T-cell (primary cell): ENCODE results near the gene MOB4. TPM values are rescaled to one million over a fixed set of nuclear protein-coding genes. Genes with fewer than 3 reads are reported as not detected.
A peak's percentile ranks its signal among the peaks of the same experiment; 100 is the strongest.

Source experiments
- ATAC-seq, 4 experiments: fragments of 200-7000 bp in 3 of 4; fragments of 150-1000 bp in 1 of 4; cut with Tn5 transposase; replicated peaks in 1 of 4; 1 replicate in 3 of 4; 2 replicates in 1 of 4; pipeline ENCODE4 v1.10.0; 2021; ENCODE audit warnings: moderate library complexity in 3 of 4, mild to moderate bottlenecking in 2 of 4, moderate number of reproducible peaks in 1 of 4
- CTCF ChIA-PET, 2 donors: fragments of 300-600 bp; sonication (Branson Sonifier 250); formaldehyde crosslinking; loops; one replicate each; lab custom pipeline; 2022; ENCODE audit warnings: antibody characterized with exemption in 2 of 2; lab: Charles Lee
- POLR2A ChIA-PET, 2 donors: fragments of 300-600 bp; sonication (Branson Sonifier 250); formaldehyde crosslinking; loops; one replicate each; lab custom pipeline; 2022; ENCODE audit warnings: antibody characterized with exemption in 2 of 2; lab: Charles Lee
- DNase-seq, 35 experiments: peaks; one replicate each; pipeline versions ENCODE4 v3.0.0 to v3.0.0-alpha.2; 2013 to 2023
- H3K27ac ChIP-seq: one replicate; pipeline ENCODE4 v1.5.1; 2013; ENCODE audit warnings: low read length
- H3K27me3 ChIP-seq, 2 experiments: replicated peaks in 1 of 2; 1 replicate in 1 of 2; 2 replicates in 1 of 2; pipeline versions ENCODE4 v1.6.1 to v1.7.0; 2013; ENCODE audit warnings: low read length in 1 of 2, mixed read lengths in 1 of 2; ENCODE audit not compliant: control insufficient read depth in 2 of 2, insufficient read depth in 2 of 2; ENCODE audit errors: extremely low read depth in 1 of 2
- H3K36me3 ChIP-seq, 2 donors: 1 replicate in 1 of 2; 2 replicates in 1 of 2; pipeline versions ENCODE4 v1.6.1 to v1.7.0; 2013; ENCODE audit warnings: low read length in 1 of 2; ENCODE audit not compliant: control insufficient read depth in 2 of 2, insufficient read depth in 1 of 2; ENCODE audit errors: extremely low read depth in 1 of 2
- H3K4me1 ChIP-seq, 2 experiments: 1 replicate in 1 of 2; 2 replicates in 1 of 2; pipeline versions ENCODE4 v1.6.1 to v1.7.0; 2013; ENCODE audit warnings: low read length in 2 of 2, mixed read lengths in 1 of 2; ENCODE audit not compliant: insufficient read depth in 2 of 2, control insufficient read depth in 1 of 2; ENCODE audit errors: extremely low read depth in 1 of 2
- H3K4me3 ChIP-seq, 2 donors: 1 replicate in 1 of 2; 2 replicates in 1 of 2; pipeline versions ENCODE4 v1.5.1 to v1.7.0; 2013; ENCODE audit warnings: mild to moderate bottlenecking in 2 of 2, low read length in 1 of 2, moderate library complexity in 1 of 2; ENCODE audit not compliant: control insufficient read depth in 1 of 2; ENCODE audit errors: extremely low read depth in 1 of 2
- H3K9me3 ChIP-seq: 2 replicates; pipeline ENCODE4 v1.7.0; 2013
- H3K27ac Mint-ChIP-seq, 2 donors: one replicate each; pipeline ENCODE4 v1.8.0; 2020 to 2021; ENCODE audit warnings: mild to moderate bottlenecking in 2 of 2, mixed read lengths in 2 of 2
- H3K27me3 Mint-ChIP-seq, 2 donors: one replicate each; pipeline ENCODE4 v1.8.0; 2021 to 2022; ENCODE audit warnings: mixed read lengths in 2 of 2
- H3K36me3 Mint-ChIP-seq: one replicate; pipeline ENCODE4 v1.8.0; 2021; ENCODE audit warnings: mixed read lengths
- H3K4me1 Mint-ChIP-seq, 3 donors: one replicate each; pipeline ENCODE4 v1.8.0; 2020 to 2022; ENCODE audit warnings: mixed read lengths in 3 of 3, mild to moderate bottlenecking in 1 of 3
- H3K4me3 Mint-ChIP-seq, 3 donors: one replicate each; pipeline ENCODE4 v1.8.0; 2020 to 2022; ENCODE audit warnings: mild to moderate bottlenecking in 3 of 3, mixed read lengths in 3 of 3, moderate library complexity in 3 of 3
- H3K9me3 Mint-ChIP-seq, 3 donors: one replicate each; pipeline ENCODE4 v1.8.0; 2020 to 2022; ENCODE audit warnings: mixed read lengths in 3 of 3
- WGBS: methylation state at CpG from one replicate; pipeline ENCODE4 v1.1.5; 2013; ENCODE audit warnings: missing lambda C conversion rate; ENCODE audit not compliant: insufficient coverage; 5-methylcytosine and 5-hydroxymethylcytosine counted together
- total RNA-seq, 35 experiments: library from RNA in 6 of 35; stranded (reverse) in 6 of 35; fragments of 120-200 nt in 1 of 35; gene quantifications; one replicate each; pipeline versions ENCODE4 v1.2.1 to v1.2.4 and lab custom pipeline; 2013 to 2026

Gene MOB4
- total RNA-seq, 5 donors from 2014 or later (not counting 1 experiment from before 2014, with no cell fraction given) = 16.6 to 20.2 (median 17.7) TPM

DNA sequence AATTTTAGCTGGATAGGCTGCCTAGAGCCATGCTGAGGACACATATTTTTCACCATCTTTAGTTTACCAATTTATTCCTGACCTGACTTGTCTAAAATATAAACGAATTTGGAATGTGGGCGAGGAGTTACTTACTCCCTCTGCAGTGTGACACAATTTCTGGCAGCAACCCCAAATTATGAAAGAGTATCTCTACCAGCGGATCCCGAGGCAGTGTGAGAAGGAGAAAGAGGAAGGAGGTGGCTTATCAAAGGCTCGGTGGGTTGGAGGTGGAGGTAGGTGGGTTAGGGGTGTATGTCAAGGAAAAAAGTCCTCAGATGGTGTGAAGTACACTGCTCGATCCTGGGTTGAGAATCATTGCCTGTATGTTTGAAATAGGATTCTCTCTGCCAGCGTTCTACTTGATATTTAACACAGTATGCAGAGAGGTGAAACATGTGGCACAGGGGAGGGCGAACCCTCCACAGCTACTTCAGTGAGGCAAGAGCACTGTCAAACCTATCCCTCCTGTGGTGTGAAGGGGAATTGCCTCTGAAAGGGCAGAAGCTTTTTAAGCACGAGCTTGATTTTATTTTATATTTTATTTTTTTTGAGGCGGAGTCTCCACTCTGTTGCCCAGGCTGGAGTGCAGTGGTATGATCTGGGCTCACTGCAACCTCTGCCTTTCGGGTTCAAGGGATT is 83.6 kb downstream of the MOB4 start:
- Mint-ChIP-seq H3K27me3 (peaks cover 5 to 14% of the 10 kb centered on the region in 2 donors), H3K4me3 (peak overlapping the region in 1 of 3 donors; percentile 50), H3K27ac (no peak overlapping the region), H3K4me1 (peaks cover 5 to 9% (median 5%) of the 10 kb centered on the region in 3 donors), H3K36me3 (no peaks in the 10 kb centered on the region), H3K9me3 (no peaks in the 10 kb centered on the region)
- ChIA-PET CTCF (interaction anchor here in 1 of 2 donors (1.2 kb wide), 1 partner anchor 164 kb away, joined by 3 read pairs; the partner anchor contains the start of gene SF3B1), POLR2A (interaction anchor here in 1 of 2 donors (0.5 kb wide), 1 partner anchor 96 kb away, joined by 4 read pairs; no protein-coding TSS in a partner anchor)
- Histone ChIP-seq H3K27me3 (peaks cover 0 to 7% of the 10 kb centered on the region in 2 experiments), H3K27ac (no peak overlapping the region), H3K9me3 (no peaks in the 10 kb centered on the region), H3K36me3 (no peaks in the 10 kb centered on the region), H3K4me1 (peaks cover 0 to 8% of the 10 kb centered on the region in 2 experiments), H3K4me3 (no peak overlapping the region)
- 29% methylated on average over 3 of the region's 11 CpGs for WGBS
- ATAC-seq = peak; percentile 79 to 97 (median 86)
- peak in 31 of 35 experiments; percentile 8 to 61 (median 28) for DNase-seq

DNA sequence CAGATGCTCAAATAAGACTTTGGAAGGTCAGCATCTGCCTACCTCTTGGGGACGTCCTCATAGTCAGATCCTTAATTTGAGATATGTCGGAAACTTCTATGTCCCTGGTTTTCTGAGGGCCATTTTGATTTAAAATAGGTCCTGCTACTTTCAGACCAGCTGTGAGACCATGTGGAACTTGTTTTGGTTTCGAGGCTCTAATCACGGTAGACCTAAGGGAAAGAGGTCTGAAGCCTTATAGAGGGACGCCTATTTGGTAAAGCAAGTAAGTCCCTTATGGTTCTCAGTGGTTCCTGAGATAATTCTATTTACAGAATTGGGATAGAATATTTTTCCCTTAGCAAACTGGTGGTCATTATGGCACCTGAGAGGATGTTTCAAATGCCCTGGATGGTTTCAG is 84.4 kb downstream of the MOB4 start:
- peaks cover 5 to 9% (median 5%) of the 10 kb centered on the region in 3 donors for H3K4me1 Mint-ChIP-seq
- no peaks in the 10 kb centered on the region for H3K36me3 Mint-ChIP-seq
- no peaks in the 10 kb centered on the region for H3K36me3 ChIP-seq
- no peaks in the 10 kb centered on the region for H3K9me3 ChIP-seq
- H3K27me3 ChIP-seq = peaks cover 0 to 7% of the 10 kb centered on the region in 2 experiments
- H3K27ac ChIP-seq = no peak overlapping the region
- ChIA-PET POLR2A (no interaction called here), CTCF (interaction anchor here in 1 of 2 donors (1.2 kb wide), 1 partner anchor 165 kb away, joined by 3 read pairs; the partner anchor contains the start of gene SF3B1)
- H3K4me3 Mint-ChIP-seq = no peak overlapping the region
- no peak overlapping the region for H3K4me3 ChIP-seq
- H3K27me3 Mint-ChIP-seq = peaks cover 5 to 14% of the 10 kb centered on the region in 2 donors
- WGBS = 75% methylated on average over 5 of the region's 5 CpGs
- no peak overlapping the region for H3K27ac Mint-ChIP-seq
- no peaks in the 10 kb centered on the region for H3K9me3 Mint-ChIP-seq
- H3K4me1 ChIP-seq = peaks cover 0 to 8% of the 10 kb centered on the region in 2 experiments
- DNase-seq = no peak
- ATAC-seq = no peak

DNA sequence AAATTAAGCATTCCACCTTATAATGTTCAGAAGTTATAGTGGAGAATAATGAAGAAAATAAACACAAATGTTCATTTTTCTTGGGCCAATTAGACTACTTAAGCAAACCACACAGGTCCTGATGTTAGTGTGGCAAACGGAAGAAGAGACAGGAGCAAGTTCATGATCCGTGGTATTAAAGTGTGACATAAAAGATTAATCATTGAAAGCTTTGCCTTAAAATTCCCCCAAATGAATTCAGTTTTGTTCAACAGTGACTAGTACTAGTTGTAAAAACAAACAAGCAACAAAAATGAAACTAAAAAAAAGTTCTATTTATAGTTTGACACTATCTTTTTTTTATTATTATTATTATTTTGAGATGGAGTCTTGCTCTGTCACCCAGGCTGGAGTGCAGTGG is 85.9 kb downstream of the MOB4 start:
- ChIA-PET CTCF (interaction anchor here in 1 of 2 donors (0.6 kb wide), 1 partner anchor 1936 kb away, joined by 5 read pairs; no protein-coding TSS in a partner anchor), POLR2A (no interaction called here)
- H3K27me3 ChIP-seq = peaks cover 0 to 7% of the 10 kb centered on the region in 2 experiments
- Mint-ChIP-seq H3K27ac (no peak overlapping the region), H3K27me3 (peaks cover 5 to 14% of the 10 kb centered on the region in 2 donors), H3K4me3 (no peak overlapping the region), H3K36me3 (no peaks in the 10 kb centered on the region), H3K4me1 (peaks cover 5 to 9% (median 5%) of the 10 kb centered on the region in 3 donors), H3K9me3 (no peaks in the 10 kb centered on the region)
- H3K36me3 ChIP-seq = no peaks in the 10 kb centered on the region
- ATAC-seq (no peak), DNase-seq (no peak)
- WGBS = no CpG with 5 or more reads among the region's 2 CpGs
- no peak overlapping the region for H3K27ac ChIP-seq
- peaks cover 0 to 8% of the 10 kb centered on the region in 2 experiments for H3K4me1 ChIP-seq
- H3K4me3 ChIP-seq = no peak overlapping the region
- no peaks in the 10 kb centered on the region for H3K9me3 ChIP-seq

Other genes with a start within 250 kb of the MOB4 start
- 100 to 1,000 TPM; 225 to 333 (median 238) TPM for gene ANKRD44, start 205.3 kb upstream of the MOB4 start, total RNA-seq
- gene SF3B1, start 81.0 kb upstream of the MOB4 start, total RNA-seq = 100 to 1,000 TPM; 468 to 579 (median 497) TPM
- gene COQ10B, start 62.5 kb upstream of the MOB4 start, total RNA-seq = 10 to 100 TPM; 27.3 to 51.4 (median 28.0) TPM
- gene HSPD1, start 16.2 kb upstream of the MOB4 start, total RNA-seq = 100 to 1,000 TPM; 125 to 164 (median 130) TPM
- gene HSPE1, start 15.7 kb upstream of the MOB4 start, total RNA-seq = 10 to 100 TPM; 49.9 to 72.7 (median 55.1) TPM
- gene RFTN2, start 159.5 kb downstream of the MOB4 start, total RNA-seq = under 1 TPM in 2 of 5 donors, not detected in 3; 0.12 to 0.44 TPM
- gene MARS2, start 189.3 kb downstream of the MOB4 start, total RNA-seq = 10 to 100 TPM; 11.2 to 17.1 (median 14.0) TPM